GM12878 (cell line): ENCODE measurements around the gene FZD8. TPM values are rescaled to one million over a fixed set of nuclear protein-coding genes. Genes with fewer than 3 reads are reported as not detected.

ENCODE experiments used
- ATAC-seq: fragments of 200-7000 bp; cut with Tn5 transposase; 3 replicates; pipeline ENCODE4 v1.9.1; 2020; ENCODE audit warnings: mild to moderate bottlenecking, moderate library complexity
- BruUV-seq: library from RNA; stranded (reverse); fragments of 400-500 nt; replicated peaks from 2 replicates; lab custom pipeline; 2021; lab: Mats Ljungman, UMichigan
- CTCF ChIA-PET: fragments of 300-600 bp; sonication (Branson Sonifier 250); formaldehyde crosslinking; extraction: SDS; loops from one replicate; lab custom pipeline; 2021; ENCODE audit warnings: inconsistent platforms; lab: Yijun Ruan, JAX
- POLR2A ChIA-PET: fragments of 350-600 bp; formaldehyde crosslinking; extraction: SDS; loops from one replicate; lab custom pipeline; 2021; ENCODE audit warnings: inconsistent platforms; lab: Charles Lee
- RAD21 ChIA-PET: fragments of 300-600 bp; sonication (Branson Sonifier 250); formaldehyde crosslinking; loops from one replicate; lab custom pipeline; 2023; ENCODE audit warnings: antibody characterized with exemption; ENCODE audit not compliant: unreplicated experiment; lab: Charles Lee
- SMC1A ChIA-PET: fragments of 300-600 bp; sonication (Branson Sonifier 250); formaldehyde crosslinking; loops from one replicate; lab custom pipeline; 2023; ENCODE audit not compliant: unreplicated experiment, uncharacterized antibody; lab: Charles Lee
- DNase-seq: peaks from one replicate; pipeline ENCODE4 v3.0.0-alpha.2; 2011; ENCODE audit warnings: low read depth, low spot score
- FAIRE-seq: peaks from 3 replicates; lab custom pipeline; 2011; peaks lifted over from hg19 to GRCh38; lab: Jason Lieb, UNC
- H2AFZ ChIP-seq: 2 replicates; pipeline ENCODE4 v1.6.0; 2011; ENCODE audit warnings: low read depth, low read length, control low read depth; ENCODE audit not compliant: control insufficient read depth
- H3K27ac ChIP-seq: 2 replicates; pipeline ENCODE4 v1.5.1; 2011; ENCODE audit warnings: control low read depth; ENCODE audit not compliant: control insufficient read depth, insufficient read depth
- H3K27me3 ChIP-seq, 2 experiments: replicated peaks in 1 of 2; 2 replicates each; pipeline versions ENCODE4 v1.6.0 to v1.6.1; 2011; ENCODE audit warnings: low read length in 1 of 2; ENCODE audit not compliant: control insufficient read depth in 2 of 2, insufficient read depth in 2 of 2
- H3K36me3 ChIP-seq, 2 experiments: 2 replicates each; pipeline ENCODE4 v1.5.1; 2011; ENCODE audit warnings: low read length in 1 of 2; ENCODE audit not compliant: control insufficient read depth in 2 of 2, insufficient read depth in 2 of 2
- H3K4me1 ChIP-seq: 2 replicates; pipeline ENCODE4 v1.6.1; 2011; ENCODE audit warnings: mild to moderate bottlenecking, low read length, moderate library complexity, mixed read lengths; ENCODE audit not compliant: control insufficient read depth, insufficient read depth
- H3K4me2 ChIP-seq: 2 replicates; pipeline ENCODE4 v1.6.0; 2011; ENCODE audit warnings: control low read depth; ENCODE audit not compliant: control insufficient read depth, insufficient read depth
- H3K4me3 ChIP-seq: fragments of 200-600 bp; sonication (generic); 2 replicates; pipeline ENCODE4 v1.5.1; 2016
- H3K79me2 ChIP-seq: 2 replicates; pipeline ENCODE4 v1.6.0; 2011; ENCODE audit warnings: low read length; ENCODE audit not compliant: control insufficient read depth, insufficient read depth
- H3K9ac ChIP-seq: 2 replicates; pipeline ENCODE4 v1.8.0; 2011; ENCODE audit warnings: low read length, control low read depth, mixed read lengths; ENCODE audit not compliant: control insufficient read depth, insufficient read depth
- H3K9me3 ChIP-seq: replicated peaks from 3 replicates; pipeline ENCODE4 v1.5.1; 2011; ENCODE audit warnings: mild to moderate bottlenecking, low read length; ENCODE audit not compliant: control insufficient read depth, insufficient read depth
- H4K20me1 ChIP-seq: 2 replicates; pipeline ENCODE4 v1.6.0; 2011; ENCODE audit not compliant: control insufficient read depth, insufficient read depth
- BHLHE40 ChIP-seq, 2 experiments: fragments of 450-650 bp in 1 of 2; IDR thresholded peaks; 2 replicates each; pipeline ENCODE4 v1.6.1; 2011 to 2017; ENCODE audit warnings: low read depth in 2 of 2, borderline replicate concordance in 1 of 2, improper control_type of control experiment in 1 of 2, low read length in 1 of 2, mild to moderate bottlenecking in 1 of 2
- CBFB ChIP-seq: IDR thresholded peaks from 2 replicates; pipeline ENCODE4 v1.6.1; 2016; ENCODE audit warnings: antibody characterized with exemption, low read depth
- CBX5 ChIP-seq: sonication (generic); IDR thresholded peaks from 2 replicates; pipeline ENCODE4 v1.6.1; 2016; ENCODE audit warnings: low read depth, moderate library complexity, mild to moderate bottlenecking, inconsistent platforms
- CREB1 ChIP-seq: IDR thresholded peaks from 2 replicates; pipeline ENCODE4 v1.6.1; 2012; ENCODE audit warnings: low read depth, mild to moderate bottlenecking, inconsistent platforms
- EED ChIP-seq: sonication (generic); IDR thresholded peaks from 2 replicates; pipeline ENCODE4 v1.6.1; 2016; ENCODE audit warnings: antibody characterized with exemption, low read depth
- KAT2A ChIP-seq: conservative IDR thresholded peaks from 2 replicates; pipeline ENCODE4 v1.6.1; 2011; ENCODE audit warnings: low read depth, low read length; ENCODE audit not compliant: control insufficient read depth
- POU2F2 ChIP-seq: IDR thresholded peaks from 3 replicates; pipeline ENCODE4 v1.6.1; 2011; ENCODE audit warnings: low read depth, mild to moderate bottlenecking, low read length, borderline replicate concordance
- STAT1 ChIP-seq: fragments of 450-650 bp; conservative IDR thresholded peaks from 2 replicates; pipeline ENCODE4 v1.6.1; 2014; ENCODE audit warnings: antibody characterized with exemption, mild to moderate bottlenecking
- WRNIP1 ChIP-seq: IDR thresholded peaks from 2 replicates; pipeline ENCODE4 v1.6.1; 2011; ENCODE audit warnings: low read depth, low read length, improper control_type of control experiment, borderline replicate concordance
- in situ Hi-C: fragments of 300-500 bp; cut with MboI; formaldehyde crosslinking; loops from 9 replicates; pipeline ENCODE4 v1.14.3; 2018; ENCODE audit warnings: mixed read lengths
- intact Hi-C: fragments of 100-400 bp; cut with micrococcal nuclease; formaldehyde crosslinking; loops from one replicate; pipeline ENCODE4 v1.14.2; 2022; ENCODE audit not compliant: unreplicated experiment
- polyA plus RNA-seq, 11 experiments: library from polyadenylated mRNA; depleted of rRNA in 4 of 11; unstranded in 6 of 11; stranded (reverse) in 5 of 11; fragments of >200 nt; fragmentation: Nextera tagmentation in 4 of 11; fragmentation: Illumina TruSeq in 1 of 11; extraction: Ambion mirVana in 4 of 11; extraction: Trizol in 1 of 11; gene quantifications; 1 replicate in 1 of 11; 2 replicates in 10 of 11; pipeline versions ENCODE4 v1.2.1 to v1.2.3, GENCODE V29; 2011 to 2016; ENCODE audit warnings: inconsistent platforms in 2 of 11, missing spikeins in 2 of 11, low read depth in 1 of 11
- total RNA-seq, 4 experiments: library from RNA; depleted of rRNA in 3 of 4; stranded (reverse); fragments of >200 nt in 3 of 4; fragmentation: Illumina TruSeq in 1 of 4; extraction: Trizol in 1 of 4; gene quantifications; 2 replicates each; pipeline versions ENCODE4 v1.2.1 to v1.2.3, GENCODE V29; 2013 to 2021
- TF ChIP-seq, protein P1 (sequence below): IDR thresholded peaks from 2 replicates; pipeline ENCODE4 v1.6.1; 2012; ENCODE audit warnings: low read depth, low read length, improper control_type of control experiment
- TF ChIP-seq, protein P2 (sequence below): IDR thresholded peaks from 2 replicates; pipeline ENCODE4 v1.6.1; 2011; ENCODE audit warnings: low read depth, low read length, improper control_type of control experiment, borderline replicate concordance
- TF ChIP-seq, protein P3 (sequence below): fragments of 450-650 bp; IDR thresholded peaks from 2 replicates; pipeline ENCODE4 v1.6.1; 2016; ENCODE audit warnings: mild to moderate bottlenecking
- TF ChIP-seq, protein P4 (sequence below): fragments of 450-650 bp; IDR thresholded peaks from 2 replicates; pipeline ENCODE4 v1.6.1; 2017; ENCODE audit warnings: borderline replicate concordance
- TF ChIP-seq, protein P5 (sequence below): fragments of 450-650 bp; formaldehyde crosslinking; IDR thresholded peaks from 2 replicates; pipeline ENCODE4 v1.5.0; 2022; ENCODE audit warnings: mild to moderate bottlenecking, missing genetic modification characterization
- TF ChIP-seq, protein P6 (sequence below): IDR thresholded peaks from 2 replicates; pipeline ENCODE4 v1.6.1; 2011; ENCODE audit warnings: low read depth, mild to moderate bottlenecking, low read length, moderate library complexity, borderline replicate concordance; ENCODE audit errors: extremely low read depth

The FZD8 gene
- total and polyA plus RNA-seq, 10 of the 15 experiments (the other 5 are each of a cell fraction or from before 2014, with no cell fraction given) = 0.03 to 0.72 (median 0.10) TPM; not detected in 3

DNA sequence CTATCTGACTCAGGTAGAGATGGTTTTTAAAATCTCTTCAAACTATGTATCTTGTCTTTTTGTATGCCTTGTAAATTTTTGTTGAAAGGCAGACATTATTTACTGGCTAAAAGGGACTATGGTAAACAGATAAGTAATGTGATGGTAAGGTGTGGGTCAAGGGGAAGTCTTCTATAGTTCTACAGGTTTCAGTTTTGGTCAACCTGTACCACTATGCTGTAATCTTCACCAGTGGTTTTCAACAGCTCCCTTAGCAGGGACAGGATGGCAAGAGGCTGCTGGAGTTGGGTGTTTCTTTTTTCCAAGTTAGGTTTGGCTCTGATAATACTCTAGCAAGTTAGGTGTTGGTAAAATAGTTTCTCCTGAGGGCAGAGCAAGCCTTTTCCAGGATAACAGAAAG, 32.7 kb upstream of the FZD8 start:
- H3K36me3 ChIP-seq = no peaks in the 10 kb centered on the region
- DNase-seq = no peak
- H3K4me1 ChIP-seq = no peaks in the 10 kb centered on the region
- BruUV-seq = no TSS peak
- in situ Hi-C loops (no loop called here), intact Hi-C loops (no loop called here)
- FAIRE-seq = no peak
- H3K27me3 ChIP-seq = no peaks in the 10 kb centered on the region
- no peak overlapping the region for H3K27ac ChIP-seq
- peak; percentile 36; the same call in 2 of the 3 replicates for ATAC-seq
- SMC1A ChIA-PET = no interaction called here
- RAD21 ChIA-PET = no interaction called here
- no peak overlapping the region for H3K9ac ChIP-seq
- H3K4me2 ChIP-seq = no peak overlapping the region
- H3K4me3 ChIP-seq = no peak overlapping the region
- no peaks in the 10 kb centered on the region for H3K9me3 ChIP-seq
- H2AFZ ChIP-seq = no peak overlapping the region
- CTCF ChIA-PET = no interaction called here
- no peaks in the 10 kb centered on the region for H3K79me2 ChIP-seq
- H4K20me1 ChIP-seq = no peaks in the 10 kb centered on the region
- POLR2A ChIA-PET = no interaction called here
- TF ChIP-seq, protein P1, sequence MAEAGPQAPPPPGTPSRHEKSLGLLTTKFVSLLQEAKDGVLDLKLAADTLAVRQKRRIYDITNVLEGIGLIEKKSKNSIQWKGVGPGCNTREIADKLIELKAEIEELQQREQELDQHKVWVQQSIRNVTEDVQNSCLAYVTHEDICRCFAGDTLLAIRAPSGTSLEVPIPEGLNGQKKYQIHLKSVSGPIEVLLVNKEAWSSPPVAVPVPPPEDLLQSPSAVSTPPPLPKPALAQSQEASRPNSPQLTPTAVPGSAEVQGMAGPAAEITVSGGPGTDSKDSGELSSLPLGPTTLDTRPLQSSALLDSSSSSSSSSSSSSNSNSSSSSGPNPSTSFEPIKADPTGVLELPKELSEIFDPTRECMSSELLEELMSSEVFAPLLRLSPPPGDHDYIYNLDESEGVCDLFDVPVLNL = no peak
- TF ChIP-seq KAT2A = no peak
- TF ChIP-seq, protein P2, sequence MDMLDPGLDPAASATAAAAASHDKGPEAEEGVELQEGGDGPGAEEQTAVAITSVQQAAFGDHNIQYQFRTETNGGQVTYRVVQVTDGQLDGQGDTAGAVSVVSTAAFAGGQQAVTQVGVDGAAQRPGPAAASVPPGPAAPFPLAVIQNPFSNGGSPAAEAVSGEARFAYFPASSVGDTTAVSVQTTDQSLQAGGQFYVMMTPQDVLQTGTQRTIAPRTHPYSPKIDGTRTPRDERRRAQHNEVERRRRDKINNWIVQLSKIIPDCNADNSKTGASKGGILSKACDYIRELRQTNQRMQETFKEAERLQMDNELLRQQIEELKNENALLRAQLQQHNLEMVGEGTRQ = no peak
- no peak for TF ChIP-seq CREB1
- TF ChIP-seq, protein P3, sequence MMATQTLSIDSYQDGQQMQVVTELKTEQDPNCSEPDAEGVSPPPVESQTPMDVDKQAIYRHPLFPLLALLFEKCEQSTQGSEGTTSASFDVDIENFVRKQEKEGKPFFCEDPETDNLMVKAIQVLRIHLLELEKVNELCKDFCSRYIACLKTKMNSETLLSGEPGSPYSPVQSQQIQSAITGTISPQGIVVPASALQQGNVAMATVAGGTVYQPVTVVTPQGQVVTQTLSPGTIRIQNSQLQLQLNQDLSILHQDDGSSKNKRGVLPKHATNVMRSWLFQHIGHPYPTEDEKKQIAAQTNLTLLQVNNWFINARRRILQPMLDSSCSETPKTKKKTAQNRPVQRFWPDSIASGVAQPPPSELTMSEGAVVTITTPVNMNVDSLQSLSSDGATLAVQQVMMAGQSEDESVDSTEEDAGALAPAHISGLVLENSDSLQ = no peak
- TF ChIP-seq POU2F2 = no peak
- no peak for TF ChIP-seq CBFB
- no peak for TF ChIP-seq BHLHE40 (IDR thresholded peaks at IDR 0.05; ENCODE audit: borderline replicate concordance in 1 of 2, low read depth in 2 of 2, low read length in 1 of 2)
- no peak for TF ChIP-seq STAT1
- TF ChIP-seq EED = no peak
- TF ChIP-seq, protein P4, sequence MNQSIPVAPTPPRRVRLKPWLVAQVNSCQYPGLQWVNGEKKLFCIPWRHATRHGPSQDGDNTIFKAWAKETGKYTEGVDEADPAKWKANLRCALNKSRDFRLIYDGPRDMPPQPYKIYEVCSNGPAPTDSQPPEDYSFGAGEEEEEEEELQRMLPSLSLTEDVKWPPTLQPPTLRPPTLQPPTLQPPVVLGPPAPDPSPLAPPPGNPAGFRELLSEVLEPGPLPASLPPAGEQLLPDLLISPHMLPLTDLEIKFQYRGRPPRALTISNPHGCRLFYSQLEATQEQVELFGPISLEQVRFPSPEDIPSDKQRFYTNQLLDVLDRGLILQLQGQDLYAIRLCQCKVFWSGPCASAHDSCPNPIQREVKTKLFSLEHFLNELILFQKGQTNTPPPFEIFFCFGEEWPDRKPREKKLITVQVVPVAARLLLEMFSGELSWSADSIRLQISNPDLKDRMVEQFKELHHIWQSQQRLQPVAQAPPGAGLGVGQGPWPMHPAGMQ = no peak
- TF ChIP-seq, protein P5, sequence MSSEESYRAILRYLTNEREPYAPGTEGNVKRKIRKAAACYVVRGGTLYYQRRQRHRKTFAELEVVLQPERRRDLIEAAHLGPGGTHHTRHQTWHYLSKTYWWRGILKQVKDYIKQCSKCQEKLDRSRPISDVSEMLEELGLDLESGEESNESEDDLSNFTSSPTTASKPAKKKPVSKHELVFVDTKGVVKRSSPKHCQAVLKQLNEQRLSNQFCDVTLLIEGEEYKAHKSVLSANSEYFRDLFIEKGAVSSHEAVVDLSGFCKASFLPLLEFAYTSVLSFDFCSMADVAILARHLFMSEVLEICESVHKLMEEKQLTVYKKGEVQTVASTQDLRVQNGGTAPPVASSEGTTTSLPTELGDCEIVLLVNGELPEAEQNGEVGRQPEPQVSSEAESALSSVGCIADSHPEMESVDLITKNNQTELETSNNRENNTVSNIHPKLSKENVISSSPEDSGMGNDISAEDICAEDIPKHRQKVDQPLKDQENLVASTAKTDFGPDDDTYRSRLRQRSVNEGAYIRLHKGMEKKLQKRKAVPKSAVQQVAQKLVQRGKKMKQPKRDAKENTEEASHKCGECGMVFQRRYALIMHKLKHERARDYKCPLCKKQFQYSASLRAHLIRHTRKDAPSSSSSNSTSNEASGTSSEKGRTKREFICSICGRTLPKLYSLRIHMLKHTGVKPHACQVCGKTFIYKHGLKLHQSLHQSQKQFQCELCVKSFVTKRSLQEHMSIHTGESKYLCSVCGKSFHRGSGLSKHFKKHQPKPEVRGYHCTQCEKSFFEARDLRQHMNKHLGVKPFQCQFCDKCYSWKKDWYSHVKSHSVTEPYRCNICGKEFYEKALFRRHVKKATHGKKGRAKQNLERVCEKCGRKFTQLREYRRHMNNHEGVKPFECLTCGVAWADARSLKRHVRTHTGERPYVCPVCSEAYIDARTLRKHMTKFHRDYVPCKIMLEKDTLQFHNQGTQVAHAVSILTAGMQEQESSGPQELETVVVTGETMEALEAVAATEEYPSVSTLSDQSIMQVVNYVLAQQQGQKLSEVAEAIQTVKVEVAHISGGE (CRISPR knock-in tag) = no peak
- no peak for TF ChIP-seq CBX5
- TF ChIP-seq, protein P6, sequence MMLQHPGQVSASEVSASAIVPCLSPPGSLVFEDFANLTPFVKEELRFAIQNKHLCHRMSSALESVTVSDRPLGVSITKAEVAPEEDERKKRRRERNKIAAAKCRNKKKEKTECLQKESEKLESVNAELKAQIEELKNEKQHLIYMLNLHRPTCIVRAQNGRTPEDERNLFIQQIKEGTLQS = no peak
- no peak for TF ChIP-seq WRNIP1
